Right atrium auricular region (tissue), 2 donors: ENCODE results near the gene SRPK2. TPM values are rescaled to one million over a fixed set of nuclear protein-coding genes. Genes with fewer than 3 reads are reported as not detected.
A peak's percentile ranks its signal among the peaks of the same experiment; 100 is the strongest.

Experiments used
- DNase-seq: peaks from one replicate; pipeline ENCODE4 v3.0.0-alpha.2; 2019; ENCODE audit warnings: low spot score
- H3K27ac ChIP-seq, 2 donors: fragments of 200-600 bp; sonication (generic); 1 replicate in 1 of 2; 2 replicates in 1 of 2; pipeline ENCODE4 v1.5.1; 2016 to 2019
- H3K27me3 ChIP-seq, 2 donors: fragments of 200-600 bp; sonication (generic); one replicate each; pipeline versions ENCODE4 v1.5.1 to v1.6.0; 2017 to 2019
- H3K36me3 ChIP-seq: fragments of 200-600 bp; sonication (generic); one replicate; pipeline ENCODE4 v1.5.1; 2016
- H3K4me1 ChIP-seq, 2 donors: fragments of 200-600 bp; sonication (generic); one replicate each; pipeline versions ENCODE4 v1.5.1 to v1.6.0; 2017 to 2019
- H3K4me3 ChIP-seq, 2 donors: fragments of 200-600 bp; sonication (generic); 1 replicate in 1 of 2; 2 replicates in 1 of 2; pipeline ENCODE4 v1.5.1; 2017 to 2019; ENCODE audit warnings: mild to moderate bottlenecking in 1 of 2, moderate library complexity in 1 of 2
- H3K9me3 ChIP-seq, 2 donors: fragments of 200-600 bp; sonication (generic); one replicate each; pipeline ENCODE4 v1.5.1; 2019
- CTCF ChIP-seq, 2 donors: fragments of 200-600 bp; sonication (generic); IDR thresholded peaks; one replicate each; pipeline ENCODE4 v1.5.1; 2019; ENCODE audit warnings: antibody characterized with exemption in 2 of 2
- total RNA-seq, 2 donors: library from RNA; depleted of rRNA; stranded (reverse); fragments of >200 nt; gene quantifications; one replicate each; pipeline ENCODE4 v1.1.0, GENCODE V29; 2016

The SRPK2 gene
- total RNA-seq, 2 donors from 2014 or later: 19.8 to 20.9 TPM

- no peaks in the 10 kb centered on the region for H3K36me3 ChIP-seq
These were observed 106.8 kb downstream of the SRPK2 start for GRCh38 chr7:105281966-105282365.

GRCh38 chr7:105279688-105280007 lies 109.1 kb downstream of the SRPK2 start:
- no peak for TF ChIP-seq CTCF (IDR thresholded peaks at IDR 0.05)
- H3K27me3 ChIP-seq: no peaks in the 10 kb centered on the region

More at GRCh38 chr7:105281966-105282365, 106.8 kb downstream of the SRPK2 start:
- no peak overlapping the region for H3K27ac ChIP-seq
- TF ChIP-seq CTCF (IDR thresholded peaks at IDR 0.05): no peak
- no peaks in the 10 kb centered on the region for H3K4me1 ChIP-seq
- H3K4me3 ChIP-seq: no peak overlapping the region
- no peak for DNase-seq
- H3K27me3 ChIP-seq: no peaks in the 10 kb centered on the region
- no peaks in the 10 kb centered on the region for H3K9me3 ChIP-seq

GRCh38 chr7:105278973-105279687 lies 109.6 kb downstream of the SRPK2 start:
- Histone ChIP-seq H3K9me3 (no peaks in the 10 kb centered on the region), H3K27ac (no peak overlapping the region), H3K4me3 (no peak overlapping the region), H3K27me3 (no peaks in the 10 kb centered on the region), H3K36me3 (no peaks in the 10 kb centered on the region), H3K4me1 (no peaks in the 10 kb centered on the region)
- no peak for TF ChIP-seq CTCF (IDR thresholded peaks at IDR 0.05)
- no peak for DNase-seq

More at GRCh38 chr7:105279688-105280007, 109.1 kb downstream of the SRPK2 start:
- H3K27ac ChIP-seq: no peak overlapping the region
- no peaks in the 10 kb centered on the region for H3K4me1 ChIP-seq
- no peaks in the 10 kb centered on the region for H3K9me3 ChIP-seq
- no peaks in the 10 kb centered on the region for H3K36me3 ChIP-seq
- no peak overlapping the region for H3K4me3 ChIP-seq
- no peak for DNase-seq

GRCh38 chr7:105278565-105278964 lies 110.2 kb downstream of the SRPK2 start:
- H3K36me3 ChIP-seq: no peaks in the 10 kb centered on the region
- no peak for TF ChIP-seq CTCF (IDR thresholded peaks at IDR 0.05)
- H3K27ac ChIP-seq: no peak overlapping the region
- H3K9me3 ChIP-seq: no peaks in the 10 kb centered on the region
- no peak for DNase-seq
- no peak overlapping the region for H3K4me3 ChIP-seq
- no peaks in the 10 kb centered on the region for H3K4me1 ChIP-seq
- H3K27me3 ChIP-seq: no peaks in the 10 kb centered on the region

GRCh38 chr7:105277341-105277740 lies 111.4 kb downstream of the SRPK2 start:
- no peak overlapping the region for H3K27ac ChIP-seq
- no peak overlapping the region for H3K4me3 ChIP-seq
- no peaks in the 10 kb centered on the region for H3K4me1 ChIP-seq
- no peaks in the 10 kb centered on the region for H3K36me3 ChIP-seq
- no peak for DNase-seq
- H3K9me3 ChIP-seq: no peaks in the 10 kb centered on the region
- H3K27me3 ChIP-seq: no peaks in the 10 kb centered on the region
- no peak for TF ChIP-seq CTCF (IDR thresholded peaks at IDR 0.05)

GRCh38 chr7:105270117-105270516 lies 118.6 kb downstream of the SRPK2 start:
- Histone ChIP-seq H3K9me3 (no peaks in the 10 kb centered on the region), H3K27me3 (no peaks in the 10 kb centered on the region), H3K4me1 (peaks cover 0 to 23% of the 10 kb centered on the region in 2 donors), H3K36me3 (no peaks in the 10 kb centered on the region), H3K4me3 (no peak overlapping the region), H3K27ac (peak overlapping the region in 1 of 2 donors; percentile 82)
- no peak for DNase-seq
- no peak for TF ChIP-seq CTCF (IDR thresholded peaks at IDR 0.05)
